Esophagus squamous epithelium (tissue), 5 donors: ENCODE data around the gene SLC1A7. TPM values are rescaled to one million over a fixed set of nuclear protein-coding genes. Genes with fewer than 3 reads are reported as not detected.
A peak's percentile ranks its signal among the peaks of the same experiment; 100 is the strongest.

ENCODE experiments used
- DNase-seq: peaks from one replicate; lab custom pipeline; 2025; lab: John Stamatoyannopoulos, UW
- H3K27ac ChIP-seq, 4 donors: fragments of 200-600 bp; sonication (generic); one replicate each; pipeline ENCODE4 v1.5.1; 2016 to 2019; ENCODE audit warnings: mild to moderate bottlenecking in 1 of 4
- H3K27me3 ChIP-seq, 4 donors: fragments of 200-600 bp; sonication (generic); 1 replicate in 3 of 4; 2 replicates in 1 of 4; pipeline versions ENCODE4 v1.5.1 to v1.6.0; 2017 to 2021; ENCODE audit warnings: antibody characterized with exemption in 1 of 4
- H3K36me3 ChIP-seq, 3 donors: fragments of 200-600 bp; sonication (generic); one replicate each; pipeline ENCODE4 v1.5.1; 2016 to 2019
- H3K4me1 ChIP-seq, 3 donors: fragments of 200-600 bp; sonication (generic); one replicate each; pipeline ENCODE4 v1.5.1; 2017 to 2019
- H3K4me3 ChIP-seq, 4 donors: fragments of 200-600 bp; sonication (generic); 1 replicate in 3 of 4; 2 replicates in 1 of 4; pipeline ENCODE4 v1.5.1; 2016 to 2019; ENCODE audit warnings: mild to moderate bottlenecking in 2 of 4, moderate library complexity in 1 of 4
- H3K9me3 ChIP-seq, 3 donors: fragments of 200-600 bp; sonication (generic); one replicate each; pipeline ENCODE4 v1.5.1; 2016 to 2019
- POLR2A ChIP-seq, 4 donors: fragments of 450-650 bp; IDR thresholded peaks; one replicate each; pipeline ENCODE4 v1.6.1; 2017; ENCODE audit warnings: antibody characterized with exemption in 4 of 4, mild to moderate bottlenecking in 4 of 4, moderate library complexity in 3 of 4
- WGBS, 2 donors: methylation state at CpG; one replicate each; pipeline ENCODE4 v1.1.5; 2018; 5-methylcytosine and 5-hydroxymethylcytosine counted together
- intact Hi-C: fragments of 100-400 bp; cut with DNase I; formaldehyde crosslinking; loops from one replicate; pipeline ENCODE4 v1.15.0; 2022
- total RNA-seq, 4 donors: library from RNA; depleted of rRNA; stranded (reverse); fragments of >200 nt; gene quantifications; one replicate each; pipeline ENCODE4 v1.1.0, GENCODE V29; 2016
- TF ChIP-seq, protein P1 (sequence below), 6 experiments: fragments of 450-650 bp in 4 of 6; fragments of 200-600 bp in 2 of 6; sonication (generic) in 2 of 6; IDR thresholded peaks; one replicate each; pipeline ENCODE4 v1.5.1; 2016 to 2019; ENCODE audit warnings: antibody characterized with exemption in 6 of 6, mild to moderate bottlenecking in 4 of 6, moderate library complexity in 4 of 6
- donor health status: DM: yes; HTN: yes; CAD: no.

Gene SLC1A7
- total RNA-seq, 4 donors from 2014 or later = 0.57 TPM; not detected in 3

DNA sequence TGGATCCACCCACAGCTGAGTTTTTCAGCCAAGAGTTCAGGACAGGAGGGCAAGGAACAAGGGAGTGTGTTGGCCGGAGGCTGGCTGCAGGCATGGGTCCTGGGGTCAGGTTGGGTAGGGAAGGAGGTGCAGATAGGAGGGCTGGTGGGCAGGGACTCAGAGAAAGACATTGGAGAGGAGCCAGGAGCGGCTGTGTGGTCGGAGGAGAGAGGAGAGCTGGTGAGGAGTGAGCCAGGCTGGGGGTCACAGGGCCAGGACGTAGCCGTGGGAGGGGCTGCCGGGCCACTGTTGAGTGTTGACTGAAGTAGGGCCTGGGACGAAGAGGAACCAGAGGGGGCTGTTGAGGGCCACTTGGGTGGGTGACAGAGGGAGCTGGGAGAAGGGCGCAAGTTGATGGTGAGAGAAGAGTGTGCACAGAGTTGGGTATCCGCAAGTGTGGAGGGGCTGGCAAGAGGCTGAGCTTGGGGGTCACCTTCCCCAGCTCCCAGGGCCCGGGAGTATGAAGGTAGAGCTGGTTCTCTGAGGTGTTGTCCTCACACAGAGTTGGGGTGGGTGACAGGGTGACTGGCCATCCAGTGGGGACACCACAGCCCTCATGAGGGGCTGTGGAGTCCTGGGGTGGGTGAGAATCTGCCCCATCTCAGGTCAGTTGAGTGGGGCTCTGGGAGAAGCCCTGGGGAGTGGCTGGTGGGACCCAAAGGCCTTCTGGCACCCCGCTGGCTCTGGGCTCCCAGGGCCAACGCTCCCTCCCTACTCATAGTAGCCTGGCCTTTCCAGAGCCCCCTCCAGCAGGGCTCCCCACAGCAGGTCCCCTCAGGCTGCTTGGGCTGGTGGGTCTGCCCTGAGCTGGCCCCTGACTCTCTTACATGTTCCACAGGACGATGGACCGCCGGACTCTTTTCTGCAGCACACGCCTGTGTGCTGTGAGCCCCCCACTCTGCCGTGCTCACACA lies 58.5 kb downstream of the SLC1A7 start:
- WGBS, 2 donors = 75% methylated on average over 10 to 13 of the region's 17 CpGs
- peaks cover 0 to 15% (median 0%) of the 10 kb centered on the region in 3 donors for H3K36me3 ChIP-seq
- peak overlapping the region in 1 of 4 donors; percentile 10 for H3K27ac ChIP-seq
- H3K27me3 ChIP-seq = no peaks in the 10 kb centered on the region
- TF ChIP-seq, protein P1, sequence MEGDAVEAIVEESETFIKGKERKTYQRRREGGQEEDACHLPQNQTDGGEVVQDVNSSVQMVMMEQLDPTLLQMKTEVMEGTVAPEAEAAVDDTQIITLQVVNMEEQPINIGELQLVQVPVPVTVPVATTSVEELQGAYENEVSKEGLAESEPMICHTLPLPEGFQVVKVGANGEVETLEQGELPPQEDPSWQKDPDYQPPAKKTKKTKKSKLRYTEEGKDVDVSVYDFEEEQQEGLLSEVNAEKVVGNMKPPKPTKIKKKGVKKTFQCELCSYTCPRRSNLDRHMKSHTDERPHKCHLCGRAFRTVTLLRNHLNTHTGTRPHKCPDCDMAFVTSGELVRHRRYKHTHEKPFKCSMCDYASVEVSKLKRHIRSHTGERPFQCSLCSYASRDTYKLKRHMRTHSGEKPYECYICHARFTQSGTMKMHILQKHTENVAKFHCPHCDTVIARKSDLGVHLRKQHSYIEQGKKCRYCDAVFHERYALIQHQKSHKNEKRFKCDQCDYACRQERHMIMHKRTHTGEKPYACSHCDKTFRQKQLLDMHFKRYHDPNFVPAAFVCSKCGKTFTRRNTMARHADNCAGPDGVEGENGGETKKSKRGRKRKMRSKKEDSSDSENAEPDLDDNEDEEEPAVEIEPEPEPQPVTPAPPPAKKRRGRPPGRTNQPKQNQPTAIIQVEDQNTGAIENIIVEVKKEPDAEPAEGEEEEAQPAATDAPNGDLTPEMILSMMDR (IDR thresholded peaks at IDR 0.05) = no peak
- TF ChIP-seq POLR2A (IDR thresholded peaks at IDR 0.05) = no peak
- no peak for DNase-seq
- peaks cover 0 to 6% (median 0%) of the 10 kb centered on the region in 3 donors for H3K4me1 ChIP-seq
- H3K4me3 ChIP-seq = no peak overlapping the region
- intact Hi-C loops = no loop called here
- no peaks in the 10 kb centered on the region for H3K9me3 ChIP-seq

DNA sequence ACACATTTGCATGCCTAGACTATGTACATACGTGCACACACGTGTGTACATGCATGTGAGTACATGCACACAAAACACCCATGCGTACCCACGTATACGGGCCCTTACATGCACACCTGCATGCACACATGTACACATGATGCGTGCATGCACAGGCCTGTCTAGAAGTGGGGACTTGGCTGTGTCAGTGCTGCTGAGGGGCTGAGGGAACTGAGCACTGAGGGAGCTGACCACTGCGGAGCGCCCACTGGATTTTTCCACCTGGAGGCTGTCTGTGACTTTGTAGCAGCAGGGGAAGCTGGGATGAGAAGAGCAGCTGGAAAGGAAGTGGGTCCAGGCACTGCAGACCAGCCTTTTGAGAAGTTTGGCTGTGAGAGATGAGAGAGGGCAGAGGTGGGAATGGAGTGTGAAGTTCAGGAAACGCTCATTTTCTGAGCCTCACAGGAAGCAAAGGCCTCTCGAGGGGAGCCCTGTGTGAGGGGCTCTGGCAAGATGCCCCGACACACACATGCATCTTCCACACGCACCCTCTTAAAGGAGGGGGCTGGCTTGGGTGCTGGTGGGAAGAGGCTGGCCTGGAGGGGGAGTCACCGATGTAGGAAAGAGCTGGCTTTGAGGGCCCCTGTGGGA lies 59.5 kb downstream of the SLC1A7 start:
- no peaks in the 10 kb centered on the region for H3K27me3 ChIP-seq
- no peaks in the 10 kb centered on the region for H3K9me3 ChIP-seq
- no peak for TF ChIP-seq POLR2A (IDR thresholded peaks at IDR 0.05)
- TF ChIP-seq, protein P1 (IDR thresholded peaks at IDR 0.05) = no peak
- 67 to 68% methylated on average over 10 to 11 of the region's 13 CpGs for WGBS, 2 donors
- H3K4me1 ChIP-seq = peaks cover 0 to 6% (median 0%) of the 10 kb centered on the region in 3 donors
- no peak overlapping the region for H3K27ac ChIP-seq
- peaks cover 0 to 22% (median 0%) of the 10 kb centered on the region in 3 donors for H3K36me3 ChIP-seq
- intact Hi-C loops = no loop called here
- H3K4me3 ChIP-seq = no peak overlapping the region
- DNase-seq = no peak

DNA sequence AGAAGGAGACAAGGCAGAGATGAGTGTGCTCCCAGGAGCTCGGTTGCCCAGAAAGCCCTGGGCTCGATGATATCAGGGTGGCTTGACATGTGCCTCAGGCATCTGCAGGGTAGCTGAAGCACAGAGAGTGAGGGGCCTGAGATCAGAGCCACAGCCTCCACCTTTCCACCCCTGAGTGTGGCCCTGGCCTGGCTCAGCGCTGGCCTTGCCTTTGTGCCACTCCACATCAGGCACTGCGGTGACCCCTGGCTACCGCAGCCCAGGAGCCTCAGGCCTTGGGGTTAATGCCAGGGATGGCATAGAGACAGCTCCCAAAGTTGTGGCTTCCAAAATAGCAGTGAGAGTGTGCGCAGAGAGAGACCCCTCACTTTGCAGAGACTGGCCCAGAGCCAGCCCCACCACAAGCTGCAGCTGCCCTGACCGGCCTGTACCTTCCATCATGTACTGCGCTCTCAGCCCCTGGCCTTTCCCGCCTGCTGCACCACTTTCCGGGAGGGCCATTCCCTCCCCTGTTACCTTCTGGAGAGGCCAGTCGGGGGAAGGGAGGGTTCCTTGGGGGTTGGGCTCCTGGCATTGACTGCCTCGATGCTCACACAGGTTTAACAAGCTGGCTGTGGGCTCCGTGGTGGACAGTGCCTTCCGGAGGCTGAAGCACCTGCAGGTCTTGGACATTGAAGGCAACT lies 60.9 kb downstream of the SLC1A7 start:
- no peak for DNase-seq
- Histone ChIP-seq H3K27me3 (no peaks in the 10 kb centered on the region), H3K27ac (no peak overlapping the region), H3K36me3 (peaks cover 0 to 32% (median 0%) of the 10 kb centered on the region in 3 donors), H3K9me3 (no peaks in the 10 kb centered on the region), H3K4me1 (peaks cover 0 to 6% (median 0%) of the 10 kb centered on the region in 3 donors), H3K4me3 (no peak overlapping the region)
- 70 to 82% methylated on average over 2 to 8 of the region's 14 CpGs for WGBS, 2 donors
- TF ChIP-seq, protein P1 (IDR thresholded peaks at IDR 0.05) = no peak
- TF ChIP-seq POLR2A (IDR thresholded peaks at IDR 0.05) = no peak
- intact Hi-C loops = no loop called here

DNA sequence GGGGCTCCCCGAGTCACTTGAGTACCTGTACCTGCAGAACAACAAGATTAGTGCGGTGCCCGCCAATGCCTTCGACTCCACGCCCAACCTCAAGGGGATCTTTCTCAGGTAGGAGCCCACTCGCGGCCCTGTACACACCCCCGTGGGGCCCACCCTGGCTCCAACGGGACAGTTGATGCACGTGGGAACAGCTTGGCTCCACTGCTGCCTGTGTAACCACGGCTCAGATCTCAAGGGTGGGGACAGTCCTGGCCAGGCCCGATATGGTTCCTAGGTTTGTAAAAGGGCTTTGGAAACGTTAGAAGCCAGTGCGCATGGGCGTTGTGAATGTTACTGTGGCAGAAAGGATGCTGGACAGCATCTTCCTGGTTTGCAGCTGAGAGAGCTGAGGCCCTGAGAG lies 61.7 kb downstream of the SLC1A7 start:
- H3K27me3 ChIP-seq = no peaks in the 10 kb centered on the region
- TF ChIP-seq, protein P1 (IDR thresholded peaks at IDR 0.05) = no peak
- TF ChIP-seq POLR2A (IDR thresholded peaks at IDR 0.05) = no peak
- no peak for DNase-seq
- no peaks in the 10 kb centered on the region for H3K9me3 ChIP-seq
- no peak overlapping the region for H3K4me3 ChIP-seq
- intact Hi-C loops = no loop called here
- H3K27ac ChIP-seq = no peak overlapping the region
- peaks cover 0 to 32% (median 0%) of the 10 kb centered on the region in 3 donors for H3K36me3 ChIP-seq
- H3K4me1 ChIP-seq = peaks cover 0 to under 1% (median 0%) of the 10 kb centered on the region in 3 donors
- WGBS, 2 donors = 63% methylated on average over 8 of the region's 15 CpGs; no CpG with 5 or more reads in 1 of the 2 donors
